ENCODE results near the gene GPX8.

DNA sequence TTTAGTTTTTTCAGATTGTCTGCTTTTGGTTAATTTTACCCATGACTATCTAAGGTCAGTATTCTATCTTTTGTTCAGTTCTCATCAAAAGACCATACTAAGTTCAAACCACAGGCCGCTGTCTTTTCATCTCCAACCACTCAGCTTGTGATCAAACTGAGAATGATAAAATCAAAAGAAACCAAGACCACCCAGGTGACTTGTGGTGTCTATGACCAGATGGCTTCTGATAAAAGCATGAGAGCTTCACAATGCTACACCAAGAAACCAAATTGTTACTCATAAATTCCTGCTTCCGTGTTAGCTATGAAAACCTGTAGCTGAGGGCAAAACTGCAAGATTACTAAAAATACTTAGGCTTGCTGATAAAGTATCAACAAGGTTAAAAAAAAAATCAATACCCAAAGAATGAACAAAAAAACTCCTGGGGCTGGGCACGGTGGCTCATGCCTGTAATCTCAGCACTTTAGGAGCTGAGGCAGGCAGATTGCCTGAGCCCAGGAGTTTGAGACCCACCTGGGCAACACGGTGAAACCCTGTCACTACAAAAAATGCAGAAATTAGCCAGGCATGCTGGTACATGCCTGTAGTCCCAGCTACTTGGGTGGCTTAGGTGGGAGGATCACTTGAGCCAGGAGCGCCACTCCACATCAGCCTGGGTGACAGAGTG lies 25.8 kb upstream of the GPX8 start:
- TF ChIP-seq, protein P1, sequence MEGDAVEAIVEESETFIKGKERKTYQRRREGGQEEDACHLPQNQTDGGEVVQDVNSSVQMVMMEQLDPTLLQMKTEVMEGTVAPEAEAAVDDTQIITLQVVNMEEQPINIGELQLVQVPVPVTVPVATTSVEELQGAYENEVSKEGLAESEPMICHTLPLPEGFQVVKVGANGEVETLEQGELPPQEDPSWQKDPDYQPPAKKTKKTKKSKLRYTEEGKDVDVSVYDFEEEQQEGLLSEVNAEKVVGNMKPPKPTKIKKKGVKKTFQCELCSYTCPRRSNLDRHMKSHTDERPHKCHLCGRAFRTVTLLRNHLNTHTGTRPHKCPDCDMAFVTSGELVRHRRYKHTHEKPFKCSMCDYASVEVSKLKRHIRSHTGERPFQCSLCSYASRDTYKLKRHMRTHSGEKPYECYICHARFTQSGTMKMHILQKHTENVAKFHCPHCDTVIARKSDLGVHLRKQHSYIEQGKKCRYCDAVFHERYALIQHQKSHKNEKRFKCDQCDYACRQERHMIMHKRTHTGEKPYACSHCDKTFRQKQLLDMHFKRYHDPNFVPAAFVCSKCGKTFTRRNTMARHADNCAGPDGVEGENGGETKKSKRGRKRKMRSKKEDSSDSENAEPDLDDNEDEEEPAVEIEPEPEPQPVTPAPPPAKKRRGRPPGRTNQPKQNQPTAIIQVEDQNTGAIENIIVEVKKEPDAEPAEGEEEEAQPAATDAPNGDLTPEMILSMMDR (IDR thresholded peaks at IDR 0.05) = no peak
- no peak for TF ChIP-seq POLR2A (IDR thresholded peaks at IDR 0.05)

All from body of pancreas (tissue), 4 donors.